HepG2 (cell line): ENCODE measurements around the gene ZNF644. TPM values are rescaled to one million over a fixed set of nuclear protein-coding genes. Genes with fewer than 3 reads are reported as not detected.

Experiments used
- ARNTL ChIP-seq: sonication (generic); formaldehyde crosslinking; IDR thresholded peaks from 2 replicates; pipeline ENCODE4 v1.4.0; 2020; ENCODE audit warnings: mild to moderate bottlenecking, missing genetic modification reagents
- HNF4G ChIP-seq, 2 experiments: sonication (generic) in 1 of 2; formaldehyde crosslinking in 1 of 2; IDR thresholded peaks; 2 replicates each; pipeline versions ENCODE4 v1.4.0 to v1.6.1; 2011 to 2020; ENCODE audit warnings: borderline replicate concordance in 2 of 2, low read depth in 2 of 2, mild to moderate bottlenecking in 2 of 2, low read length in 1 of 2, missing genetic modification reagents in 1 of 2, moderate library complexity in 1 of 2
- IKZF4 ChIP-seq: sonication (generic); formaldehyde crosslinking; IDR thresholded peaks from 2 replicates; pipeline ENCODE4 v1.5.1; 2020; ENCODE audit warnings: borderline replicate concordance, mild to moderate bottlenecking, low read depth, missing genetic modification reagents; ENCODE audit errors: not compliant biosample characterization
- KDM5B ChIP-seq: sonication (generic); formaldehyde crosslinking; IDR thresholded peaks from 2 replicates; pipeline ENCODE4 v1.4.0; 2020; ENCODE audit warnings: missing genetic modification reagents, mild to moderate bottlenecking, borderline replicate concordance
- MAFG ChIP-seq: sonication (generic); formaldehyde crosslinking; IDR thresholded peaks from 2 replicates; pipeline ENCODE4 v1.5.1; 2020; ENCODE audit warnings: mild to moderate bottlenecking, missing genetic modification reagents
- MXI1 ChIP-seq: IDR thresholded peaks from 3 replicates; pipeline ENCODE4 v1.6.1; 2012; ENCODE audit warnings: low read depth, low read length, inconsistent platforms, borderline replicate concordance
- NR2F2 ChIP-seq: IDR thresholded peaks from 2 replicates; pipeline ENCODE4 v1.6.1; 2012; ENCODE audit warnings: low read depth, inconsistent platforms, borderline replicate concordance
- NR2F6 ChIP-seq, 2 experiments: IDR thresholded peaks; 2 replicates each; pipeline ENCODE4 v1.6.1; 2016; ENCODE audit warnings: antibody characterized with exemption in 1 of 2, mild to moderate bottlenecking in 1 of 2
- NRL ChIP-seq: sonication (generic); formaldehyde crosslinking; IDR thresholded peaks from 2 replicates; pipeline ENCODE4 v1.5.0; 2020; ENCODE audit warnings: missing genetic modification reagents, mild to moderate bottlenecking, moderate library complexity, borderline replicate concordance
- SIN3B ChIP-seq: fragments of 150-350 bp; IDR thresholded peaks from 2 replicates; pipeline ENCODE4 v1.6.1; 2014; ENCODE audit warnings: low read length
- TMF1 ChIP-seq: sonication (generic); formaldehyde crosslinking; IDR thresholded peaks from 2 replicates; pipeline ENCODE4 v1.8.1; 2022; ENCODE audit warnings: low read depth, missing genetic modification reagents
- TP53 ChIP-seq: sonication (generic); formaldehyde crosslinking; conservative IDR thresholded peaks from 2 replicates; pipeline ENCODE4 v1.4.0; 2020; ENCODE audit warnings: missing genetic modification reagents
- ZNF343 ChIP-seq: sonication (generic); formaldehyde crosslinking; IDR thresholded peaks from 2 replicates; pipeline ENCODE4 v1.4.0; 2020; ENCODE audit warnings: mild to moderate bottlenecking, missing genetic modification reagents
- ZNF382 ChIP-seq: sonication (generic); formaldehyde crosslinking; IDR thresholded peaks from 2 replicates; pipeline ENCODE4 v1.5.0; 2020; ENCODE audit warnings: missing genetic modification reagents, mild to moderate bottlenecking, borderline replicate concordance
- ZNF460 ChIP-seq: sonication (generic); formaldehyde crosslinking; IDR thresholded peaks from 2 replicates; pipeline ENCODE4 v1.5.1; 2020; ENCODE audit warnings: missing genetic modification reagents, mild to moderate bottlenecking, borderline replicate concordance
- ZNF883 ChIP-seq: sonication (generic); formaldehyde crosslinking; IDR thresholded peaks from 2 replicates; pipeline ENCODE4 v1.5.1; 2020; ENCODE audit warnings: mild to moderate bottlenecking, missing genetic modification reagents; ENCODE audit errors: not compliant biosample characterization
- polyA plus RNA-seq, 8 experiments: library from polyadenylated mRNA; depleted of rRNA in 3 of 8; stranded (reverse) in 7 of 8; unstranded in 1 of 8; fragments of >200 nt; fragmentation: Illumina TruSeq in 4 of 8; extraction: Trizol in 4 of 8; gene quantifications; 2 replicates each; pipeline versions ENCODE4 v1.2.1 to v1.2.3, GENCODE V29; 2011 to 2016; ENCODE audit warnings: low read depth in 4 of 8, missing spikeins in 1 of 8, mixed read lengths in 1 of 8; ENCODE audit not compliant: insufficient read depth in 1 of 8
- total RNA-seq, 5 experiments: library from RNA; depleted of rRNA; stranded (reverse); fragments of >200 nt; fragmentation: Illumina TruSeq; extraction: Trizol; gene quantifications; 2 replicates each; pipeline ENCODE4 v1.2.3, GENCODE V29; 2016; ENCODE audit warnings: low read depth in 1 of 5
- TF ChIP-seq, protein P1 (sequence below): sonication (generic); formaldehyde crosslinking; IDR thresholded peaks from 2 replicates; pipeline ENCODE4 v1.4.0; 2020; ENCODE audit warnings: mild to moderate bottlenecking, missing genetic modification reagents
- TF ChIP-seq, protein P2 (sequence below): sonication (generic); formaldehyde crosslinking; IDR thresholded peaks from 2 replicates; pipeline ENCODE4 v1.4.0; 2020; ENCODE audit warnings: missing genetic modification reagents, borderline replicate concordance
- TF ChIP-seq, protein P3 (sequence below): sonication (generic); formaldehyde crosslinking; IDR thresholded peaks from 2 replicates; pipeline ENCODE4 v1.5.0; 2020; ENCODE audit warnings: missing genetic modification reagents
- TF ChIP-seq, protein P4 (sequence below): sonication (generic); formaldehyde crosslinking; IDR thresholded peaks from 2 replicates; pipeline ENCODE4 v1.4.0; 2020; ENCODE audit warnings: missing genetic modification reagents

ZNF644 gene
- total and polyA plus RNA-seq, 2 of the 13 experiments (the other 11 are each of a cell fraction or from before 2014, with no cell fraction given): 17.7 to 51.7 TPM

DNA sequence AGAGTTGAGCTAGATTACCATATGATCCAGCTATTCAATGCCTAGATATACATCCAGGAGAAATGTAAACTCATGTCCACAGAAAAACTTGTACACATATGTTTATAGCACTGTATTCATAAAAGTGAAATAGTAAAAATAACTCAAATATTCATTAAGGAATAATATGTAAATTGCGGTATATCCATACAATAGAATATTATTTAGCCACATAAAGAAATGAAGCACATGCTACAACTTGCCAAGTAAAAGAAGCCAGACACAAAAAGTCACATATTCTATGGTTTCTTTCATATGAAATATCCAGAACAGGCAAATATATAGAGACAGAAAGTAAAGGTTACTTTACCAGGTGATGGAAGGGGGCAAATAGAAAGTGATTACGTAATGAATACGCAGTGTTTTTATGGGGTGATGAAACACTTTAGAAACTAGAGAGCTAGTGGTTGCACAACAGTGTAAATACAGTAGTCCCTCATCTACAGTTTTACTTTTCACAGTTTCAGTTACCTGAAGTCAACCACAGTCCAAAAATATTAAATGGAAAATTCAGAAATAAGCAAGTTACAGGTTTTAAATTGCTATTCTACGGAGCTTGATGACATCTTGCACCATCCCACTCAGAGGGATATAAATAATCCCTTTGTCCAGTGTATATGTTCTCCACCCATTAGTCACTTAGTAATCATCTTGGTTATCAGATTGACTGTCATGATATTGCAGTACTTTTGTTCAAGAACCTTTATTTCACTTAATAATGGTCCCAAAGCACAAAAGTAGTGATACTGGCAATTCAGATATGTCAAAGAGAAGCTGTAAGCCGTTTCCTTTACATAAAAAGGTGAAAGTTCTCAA, 62.3 kb downstream of the ZNF644 start (continued):
- TF ChIP-seq, protein P1, sequence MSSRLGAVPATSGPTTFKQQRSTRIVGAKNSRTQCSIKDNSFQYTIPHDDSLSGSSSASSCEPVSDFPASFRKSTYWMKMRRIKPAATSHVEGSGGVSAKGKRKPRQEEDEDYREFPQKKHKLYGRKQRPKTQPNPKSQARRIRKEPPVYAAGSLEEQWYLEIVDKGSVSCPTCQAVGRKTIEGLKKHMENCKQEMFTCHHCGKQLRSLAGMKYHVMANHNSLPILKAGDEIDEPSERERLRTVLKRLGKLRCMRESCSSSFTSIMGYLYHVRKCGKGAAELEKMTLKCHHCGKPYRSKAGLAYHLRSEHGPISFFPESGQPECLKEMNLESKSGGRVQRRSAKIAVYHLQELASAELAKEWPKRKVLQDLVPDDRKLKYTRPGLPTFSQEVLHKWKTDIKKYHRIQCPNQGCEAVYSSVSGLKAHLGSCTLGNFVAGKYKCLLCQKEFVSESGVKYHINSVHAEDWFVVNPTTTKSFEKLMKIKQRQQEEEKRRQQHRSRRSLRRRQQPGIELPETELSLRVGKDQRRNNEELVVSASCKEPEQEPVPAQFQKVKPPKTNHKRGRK: no peak
- TF ChIP-seq NR2F2 (no peak), TP53 (CRISPR knock-in tag) (no peak), ZNF883 (CRISPR knock-in tag) (no peak), MAFG (CRISPR knock-in tag) (no peak), ZNF460 (CRISPR knock-in tag) (no peak), ZNF382 (CRISPR knock-in tag) (no peak), ZNF343 (no peak), IKZF4 (CRISPR knock-in tag) (no peak), NRL (CRISPR knock-in tag) (no peak), KDM5B (CRISPR knock-in tag) (no peak), NR2F6 (IDR thresholded peaks at IDR 0.05) (0 out of 2 replicates have a peak, but pooled peaks have one; percentile 34), NR2F6 (CRISPR knock-in tag; IDR thresholded peaks at IDR 0.05) (peak; percentile 58), SIN3B (no peak), ARNTL (no peak), TMF1 (no peak), HNF4G (IDR thresholded peaks at IDR 0.05; ENCODE audit: borderline replicate concordance, low read depth, low read length) (no peak), HNF4G (CRISPR knock-in tag; IDR thresholded peaks at IDR 0.05; ENCODE audit: borderline replicate concordance, low read depth) (no peak), MXI1 (no peak)
- TF ChIP-seq, protein P2, sequence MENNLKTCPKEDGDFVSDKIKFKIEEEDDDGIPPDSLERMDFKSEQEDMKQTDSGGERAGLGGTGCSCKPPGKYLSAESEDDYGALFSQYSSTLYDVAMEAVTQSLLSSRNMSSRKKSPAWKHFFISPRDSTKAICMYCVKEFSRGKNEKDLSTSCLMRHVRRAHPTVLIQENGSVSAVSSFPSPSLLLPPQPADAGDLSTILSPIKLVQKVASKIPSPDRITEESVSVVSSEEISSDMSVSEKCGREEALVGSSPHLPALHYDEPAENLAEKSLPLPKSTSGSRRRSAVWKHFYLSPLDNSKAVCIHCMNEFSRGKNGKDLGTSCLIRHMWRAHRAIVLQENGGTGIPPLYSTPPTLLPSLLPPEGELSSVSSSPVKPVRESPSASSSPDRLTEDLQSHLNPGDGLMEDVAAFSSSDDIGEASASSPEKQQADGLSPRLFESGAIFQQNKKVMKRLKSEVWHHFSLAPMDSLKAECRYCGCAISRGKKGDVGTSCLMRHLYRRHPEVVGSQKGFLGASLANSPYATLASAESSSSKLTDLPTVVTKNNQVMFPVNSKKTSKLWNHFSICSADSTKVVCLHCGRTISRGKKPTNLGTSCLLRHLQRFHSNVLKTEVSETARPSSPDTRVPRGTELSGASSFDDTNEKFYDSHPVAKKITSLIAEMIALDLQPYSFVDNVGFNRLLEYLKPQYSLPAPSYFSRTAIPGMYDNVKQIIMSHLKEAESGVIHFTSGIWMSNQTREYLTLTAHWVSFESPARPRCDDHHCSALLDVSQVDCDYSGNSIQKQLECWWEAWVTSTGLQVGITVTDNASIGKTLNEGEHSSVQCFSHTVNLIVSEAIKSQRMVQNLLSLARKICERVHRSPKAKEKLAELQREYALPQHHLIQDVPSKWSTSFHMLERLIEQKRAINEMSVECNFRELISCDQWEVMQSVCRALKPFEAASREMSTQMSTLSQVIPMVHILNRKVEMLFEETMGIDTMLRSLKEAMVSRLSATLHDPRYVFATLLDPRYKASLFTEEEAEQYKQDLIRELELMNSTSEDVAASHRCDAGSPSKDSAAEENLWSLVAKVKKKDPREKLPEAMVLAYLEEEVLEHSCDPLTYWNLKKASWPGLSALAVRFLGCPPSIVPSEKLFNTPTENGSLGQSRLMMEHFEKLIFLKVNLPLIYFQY (CRISPR knock-in tag): no peak
- TF ChIP-seq, protein P3, sequence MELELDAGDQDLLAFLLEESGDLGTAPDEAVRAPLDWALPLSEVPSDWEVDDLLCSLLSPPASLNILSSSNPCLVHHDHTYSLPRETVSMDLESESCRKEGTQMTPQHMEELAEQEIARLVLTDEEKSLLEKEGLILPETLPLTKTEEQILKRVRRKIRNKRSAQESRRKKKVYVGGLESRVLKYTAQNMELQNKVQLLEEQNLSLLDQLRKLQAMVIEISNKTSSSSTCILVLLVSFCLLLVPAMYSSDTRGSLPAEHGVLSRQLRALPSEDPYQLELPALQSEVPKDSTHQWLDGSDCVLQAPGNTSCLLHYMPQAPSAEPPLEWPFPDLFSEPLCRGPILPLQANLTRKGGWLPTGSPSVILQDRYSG (CRISPR knock-in tag): no peak
- TF ChIP-seq, protein P4, sequence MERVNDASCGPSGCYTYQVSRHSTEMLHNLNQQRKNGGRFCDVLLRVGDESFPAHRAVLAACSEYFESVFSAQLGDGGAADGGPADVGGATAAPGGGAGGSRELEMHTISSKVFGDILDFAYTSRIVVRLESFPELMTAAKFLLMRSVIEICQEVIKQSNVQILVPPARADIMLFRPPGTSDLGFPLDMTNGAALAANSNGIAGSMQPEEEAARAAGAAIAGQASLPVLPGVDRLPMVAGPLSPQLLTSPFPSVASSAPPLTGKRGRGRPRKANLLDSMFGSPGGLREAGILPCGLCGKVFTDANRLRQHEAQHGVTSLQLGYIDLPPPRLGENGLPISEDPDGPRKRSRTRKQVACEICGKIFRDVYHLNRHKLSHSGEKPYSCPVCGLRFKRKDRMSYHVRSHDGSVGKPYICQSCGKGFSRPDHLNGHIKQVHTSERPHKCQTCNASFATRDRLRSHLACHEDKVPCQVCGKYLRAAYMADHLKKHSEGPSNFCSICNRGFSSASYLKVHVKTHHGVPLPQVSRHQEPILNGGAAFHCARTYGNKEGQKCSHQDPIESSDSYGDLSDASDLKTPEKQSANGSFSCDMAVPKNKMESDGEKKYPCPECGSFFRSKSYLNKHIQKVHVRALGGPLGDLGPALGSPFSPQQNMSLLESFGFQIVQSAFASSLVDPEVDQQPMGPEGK (CRISPR knock-in tag): peak; percentile 35; the same call in 1 of the 2 replicates
